GM18907 (cell line): Measurements from ENCODE around the gene CCIN.
A peak's percentile ranks its signal among the peaks of the same experiment; 100 is the strongest.
"Not testable (repeated sequence)": the region's sequence is repeated elsewhere in the genome, so short reads cannot be mapped to it uniquely, and the experiment has no call there.

Source experiments
- ATAC-seq: cut with Tn5 transposase; IDR thresholded peaks from one replicate; pipeline ENCODE4 v1.9.1; 2021; ENCODE audit warnings: mild to moderate bottlenecking, moderate library complexity; ENCODE audit not compliant: unreplicated experiment

CCIN gene

DNA sequence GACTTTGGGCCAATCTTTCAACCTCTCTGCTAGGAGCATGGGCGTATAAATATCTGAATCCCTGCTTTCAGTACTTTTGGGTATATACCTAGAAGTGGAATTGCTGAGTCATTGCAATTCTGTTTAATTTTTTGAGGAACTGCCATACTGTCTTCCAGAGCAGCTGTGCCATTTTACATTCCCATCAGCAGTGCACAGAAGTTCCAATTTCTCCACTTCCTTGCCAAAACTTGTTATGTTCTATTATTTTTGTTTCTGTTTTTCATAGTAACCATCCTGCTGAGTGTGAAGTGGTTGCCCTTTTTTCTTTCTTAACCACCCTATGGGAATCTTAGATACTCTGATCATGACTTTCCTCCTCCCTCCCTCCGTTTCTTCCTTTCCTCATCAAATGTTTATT is 11.1 kb upstream of the CCIN start:
- ATAC-seq, result no peak

DNA sequence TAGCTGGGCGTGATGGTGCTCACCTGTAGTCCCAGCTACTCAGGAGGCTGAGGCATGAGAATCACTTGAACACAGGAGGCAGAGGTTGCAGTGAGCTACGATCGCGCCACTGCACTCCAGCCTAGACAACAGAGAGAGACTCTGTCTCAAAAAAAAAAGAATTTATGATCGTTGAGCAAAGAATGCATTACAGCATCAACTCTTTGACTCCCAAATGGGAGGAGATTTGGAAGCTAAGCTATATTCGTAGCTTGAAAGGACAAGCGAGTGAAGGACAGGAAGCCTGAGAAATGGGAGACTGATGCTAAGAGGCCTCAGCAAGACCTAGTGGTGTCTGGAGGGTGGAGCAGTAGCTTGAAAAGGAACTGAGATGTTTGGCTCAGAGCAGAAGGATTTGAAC is 10.3 kb upstream of the CCIN start:
- ATAC-seq, result no peak

DNA sequence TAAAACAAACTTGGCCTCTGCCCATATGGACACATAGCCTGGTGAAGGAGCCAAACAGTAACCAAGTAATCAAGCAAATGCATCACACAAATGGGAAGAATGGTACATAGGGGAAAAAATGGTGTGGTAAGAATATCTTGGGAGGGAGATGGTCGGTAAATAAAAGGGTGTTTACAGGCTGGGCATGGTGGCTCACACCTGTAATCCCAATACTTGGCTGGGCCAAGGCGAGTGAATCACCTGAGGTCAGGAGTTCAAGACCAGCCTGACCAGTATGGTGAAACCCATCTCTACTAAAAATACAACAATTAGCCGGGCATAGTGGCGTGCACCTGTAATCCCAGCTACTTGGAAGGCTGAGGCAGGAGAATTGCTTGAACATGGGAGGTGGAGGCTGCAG is 9.7 kb upstream of the CCIN start:
- ATAC-seq, result not testable (repeated sequence)

DNA sequence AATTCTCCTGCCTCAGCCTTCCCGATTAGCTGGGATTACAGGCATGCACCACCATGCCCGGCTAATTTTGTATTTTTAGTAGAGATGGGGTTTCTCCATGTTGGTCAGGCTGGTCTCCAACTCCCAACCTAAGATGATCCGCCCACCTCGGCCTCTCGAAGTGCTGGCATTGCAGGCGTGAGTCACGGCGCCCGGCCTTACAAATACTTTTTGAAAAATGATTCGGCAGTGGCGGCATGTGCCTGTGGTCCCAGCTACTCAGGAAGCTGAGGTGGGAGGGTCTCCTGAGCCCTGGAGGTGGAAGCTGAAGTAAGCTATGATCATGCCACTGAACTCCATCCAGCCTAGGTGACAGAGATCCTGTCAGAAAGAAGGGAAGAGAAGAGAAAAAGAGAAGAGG is 9.1 kb upstream of the CCIN start:
- ATAC-seq, result not testable (repeated sequence)

DNA sequence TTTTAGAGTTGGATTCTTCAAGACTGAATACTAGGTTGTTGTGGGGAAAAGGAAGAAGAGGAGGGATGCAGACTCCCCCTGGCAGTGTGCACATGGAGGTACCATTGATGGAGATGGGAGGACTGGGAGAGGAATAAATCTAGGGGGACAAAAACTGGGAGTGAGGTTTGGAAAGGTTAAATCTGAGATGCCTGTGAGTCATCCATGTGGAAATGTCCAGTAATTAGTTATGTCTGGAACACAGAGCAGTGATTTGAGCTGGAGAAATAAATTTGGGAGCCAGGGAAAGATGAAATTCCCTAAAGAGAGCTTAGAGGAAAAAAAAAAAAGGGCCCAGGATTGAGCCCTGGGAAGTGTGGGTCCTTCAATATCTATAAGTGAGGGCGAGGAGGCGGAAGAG is 8.0 kb upstream of the CCIN start:
- no peak for ATAC-seq

DNA sequence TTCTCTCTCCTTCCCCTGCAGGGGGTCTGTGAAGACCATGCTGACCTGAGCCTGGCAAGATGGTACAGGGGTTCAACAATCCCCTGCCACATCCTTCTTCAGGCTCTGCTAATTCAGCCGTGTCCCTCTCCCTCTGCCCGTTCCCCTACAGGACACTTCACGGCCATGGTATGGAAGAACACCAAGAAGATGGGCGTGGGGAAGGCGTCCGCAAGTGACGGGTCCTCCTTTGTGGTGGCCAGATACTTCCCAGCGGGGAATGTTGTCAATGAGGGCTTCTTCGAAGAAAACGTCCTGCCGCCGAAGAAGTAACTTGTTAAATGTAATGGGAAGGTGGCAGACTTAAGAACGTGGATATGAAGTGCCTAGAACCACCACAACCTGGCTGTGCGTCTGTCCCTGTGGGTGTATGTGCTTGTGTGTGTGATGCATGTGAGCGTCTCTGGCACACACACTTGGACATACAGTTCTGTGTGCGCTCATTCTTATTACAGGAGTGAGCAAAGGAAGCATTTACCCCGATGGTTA is 6.9 kb upstream of the CCIN start:
- ATAC-seq, result no peak

DNA sequence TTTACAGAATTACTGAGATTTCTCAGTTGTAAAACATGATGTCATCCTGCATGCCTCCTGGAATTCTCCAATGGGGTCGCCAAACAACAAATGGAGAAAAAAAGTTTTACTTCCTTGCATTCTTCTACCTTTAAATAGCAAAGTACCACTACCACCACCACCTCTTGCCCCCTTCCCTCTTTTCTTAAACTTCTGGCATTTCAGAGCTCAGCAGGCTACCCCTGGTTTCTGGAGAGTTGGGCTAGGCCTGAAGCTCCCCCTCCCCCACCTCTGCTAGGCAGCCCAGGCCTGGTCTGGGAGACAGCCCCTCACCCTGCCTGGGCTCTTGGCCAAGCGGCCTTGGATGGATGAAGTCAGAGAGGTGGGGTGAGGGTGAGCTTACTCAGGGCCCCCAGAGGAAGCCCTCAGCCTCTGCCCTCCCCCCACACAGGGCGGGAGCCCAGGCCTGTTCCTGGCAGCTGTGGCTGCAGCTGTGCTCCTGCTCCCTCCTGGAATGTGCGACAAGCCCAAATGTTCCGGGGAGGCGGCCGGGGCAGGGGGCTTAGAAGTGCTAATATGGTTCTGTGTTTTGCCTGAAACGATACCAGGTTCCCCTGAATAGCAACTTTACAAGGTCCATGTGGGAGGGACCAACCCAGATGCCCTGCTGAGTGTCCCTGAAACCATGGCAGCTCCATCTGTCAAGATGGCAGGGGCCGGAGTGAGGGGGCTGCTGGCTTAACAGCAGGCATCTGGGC is 6.0 kb upstream of the CCIN start:
- no peak for ATAC-seq

DNA sequence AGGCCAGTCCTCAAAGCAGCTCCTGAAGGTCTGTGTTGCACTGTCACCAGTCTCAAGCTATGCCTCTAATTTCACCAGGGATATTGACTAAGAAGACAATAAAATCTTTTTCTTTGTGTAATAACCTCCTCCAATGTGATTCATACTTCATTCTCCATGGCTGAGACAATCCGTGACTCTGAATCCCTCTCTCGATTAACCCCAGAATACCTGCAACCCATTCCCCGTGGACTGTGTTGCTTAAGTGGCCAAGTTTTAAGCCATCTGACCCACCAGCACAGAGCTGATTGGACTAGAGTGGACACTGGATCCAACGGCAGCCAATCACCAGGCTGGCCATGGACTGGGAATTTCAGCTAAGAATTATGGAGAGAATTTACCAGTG is 5.4 kb upstream of the CCIN start:
- no peak for ATAC-seq

DNA sequence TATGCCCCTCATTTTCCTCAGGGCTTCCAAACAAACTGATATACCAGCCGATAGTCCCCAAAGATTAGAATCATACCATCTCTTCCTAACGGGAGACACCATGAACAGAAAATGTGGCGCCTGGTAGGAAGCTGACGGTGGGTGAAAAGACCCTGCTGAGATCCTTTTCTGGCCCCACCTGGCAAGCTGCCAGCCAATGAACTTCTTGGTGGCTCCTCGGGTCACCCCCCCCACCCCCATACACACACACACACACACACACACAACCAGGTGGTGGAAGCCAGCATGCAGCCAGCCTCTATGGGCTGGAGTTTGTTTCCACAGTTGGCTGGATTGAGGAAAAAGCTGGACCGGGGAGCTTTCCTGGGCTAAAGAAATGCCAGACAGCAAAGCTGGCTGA is 4.8 kb upstream of the CCIN start:
- no peak for ATAC-seq

DNA sequence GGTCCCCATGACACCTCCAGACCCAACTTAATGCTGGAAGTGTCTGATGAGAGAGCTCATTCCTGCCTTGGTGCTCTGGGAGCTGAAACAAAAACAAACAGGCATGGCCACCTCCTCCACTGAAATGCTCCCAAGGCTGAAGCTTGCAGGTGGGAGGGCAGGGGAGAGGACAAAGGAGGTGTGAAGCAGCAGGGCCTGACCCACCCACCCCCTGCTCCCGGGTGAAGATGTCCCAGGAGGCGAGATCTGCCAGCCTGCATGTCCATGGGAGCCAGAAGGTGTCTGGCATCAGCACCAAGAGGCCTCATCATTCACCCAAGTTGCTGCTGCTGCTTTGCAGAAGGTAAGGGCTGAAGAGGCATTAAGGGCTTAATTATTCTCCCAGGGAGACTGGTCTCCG is 4.2 kb upstream of the CCIN start:
- no peak for ATAC-seq

DNA sequence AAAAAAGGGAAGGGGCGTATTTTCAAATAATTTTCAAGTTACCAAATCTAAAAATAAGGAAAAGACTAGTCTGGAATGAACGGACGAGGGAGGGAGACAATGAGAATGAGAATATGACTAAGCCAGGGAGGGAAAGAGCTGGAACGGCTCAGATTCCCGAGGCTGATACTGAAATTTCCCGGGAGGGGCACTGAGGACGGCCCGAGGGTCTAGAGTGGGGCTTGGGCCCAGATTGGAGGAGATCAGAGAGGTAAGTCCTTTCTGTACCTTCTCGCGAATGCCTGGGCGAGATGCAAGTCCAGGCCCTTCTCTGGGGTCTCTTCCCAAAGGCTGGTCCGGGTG is 3.4 kb upstream of the CCIN start:
- ATAC-seq, result no peak

DNA sequence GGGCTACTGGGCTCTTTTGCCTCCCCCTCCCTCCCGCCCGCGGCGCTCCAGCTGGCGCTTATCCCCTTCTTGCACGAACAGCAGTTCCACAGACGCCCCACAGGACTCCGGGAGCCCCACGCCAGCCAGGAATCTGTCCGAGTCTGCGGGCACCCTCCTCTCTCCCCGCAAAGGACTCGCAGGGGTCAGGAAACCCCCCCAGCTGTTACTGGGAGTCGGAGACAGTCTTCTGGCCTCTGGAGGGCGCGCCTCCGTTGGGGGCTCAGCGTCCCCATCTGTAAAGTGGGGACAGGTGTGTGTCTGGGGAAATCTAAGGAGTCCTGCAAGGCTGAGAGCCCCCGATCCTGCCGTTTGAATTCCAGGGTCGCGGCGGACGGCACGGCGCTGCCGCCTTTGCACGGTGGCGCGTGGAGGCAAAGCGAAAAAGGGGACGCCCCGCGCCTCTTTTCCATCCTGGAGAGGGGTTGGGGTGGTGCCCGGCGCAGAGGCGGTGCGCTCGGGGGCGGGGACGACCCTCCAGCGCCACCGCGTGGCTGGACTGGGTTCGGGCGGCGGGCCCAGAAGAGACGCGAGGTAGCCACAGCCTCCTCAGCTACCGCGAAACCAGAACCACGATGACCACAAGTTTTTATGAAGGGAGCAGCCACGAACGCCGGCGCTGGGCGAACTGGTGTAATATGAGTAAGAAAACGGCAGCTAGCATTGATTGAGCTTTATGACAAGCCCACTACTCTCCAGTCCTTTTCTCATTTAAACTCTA is 2.8 kb upstream of the CCIN start:
- peak; percentile 81 for ATAC-seq

DNA sequence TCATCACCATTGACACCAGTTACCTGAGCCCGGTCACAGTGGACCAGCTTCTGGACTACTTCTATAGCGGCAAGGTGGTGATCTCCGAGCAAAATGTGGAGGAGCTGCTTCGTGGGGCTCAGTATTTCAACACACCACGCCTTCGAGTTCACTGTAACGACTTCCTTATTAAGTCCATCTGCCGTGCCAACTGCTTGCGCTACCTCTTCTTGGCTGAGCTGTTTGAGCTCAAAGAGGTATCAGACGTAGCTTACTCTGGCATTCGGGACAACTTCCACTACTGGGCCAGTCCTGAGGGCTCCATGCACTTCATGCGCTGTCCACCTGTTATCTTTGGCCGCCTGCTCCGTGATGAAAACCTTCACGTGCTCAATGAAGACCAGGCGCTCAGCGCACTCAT is 520 bp downstream of the CCIN start:
- no peak for ATAC-seq

DNA sequence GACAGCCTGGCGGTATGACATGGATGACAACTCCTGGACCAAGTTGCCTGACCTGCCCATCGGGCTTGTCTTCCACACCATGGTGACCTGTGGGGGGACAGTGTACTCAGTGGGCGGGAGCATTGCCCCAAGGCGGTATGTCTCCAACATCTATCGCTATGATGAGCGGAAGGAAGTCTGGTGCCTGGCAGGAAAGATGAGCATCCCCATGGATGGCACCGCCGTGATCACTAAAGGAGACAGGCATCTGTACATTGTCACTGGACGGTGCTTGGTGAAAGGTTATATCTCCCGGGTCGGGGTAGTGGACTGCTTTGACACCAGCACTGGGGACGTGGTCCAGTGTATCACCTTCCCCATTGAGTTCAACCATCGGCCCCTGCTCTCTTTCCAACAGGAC is 1.3 kb downstream of the CCIN start:
- no peak for ATAC-seq

DNA sequence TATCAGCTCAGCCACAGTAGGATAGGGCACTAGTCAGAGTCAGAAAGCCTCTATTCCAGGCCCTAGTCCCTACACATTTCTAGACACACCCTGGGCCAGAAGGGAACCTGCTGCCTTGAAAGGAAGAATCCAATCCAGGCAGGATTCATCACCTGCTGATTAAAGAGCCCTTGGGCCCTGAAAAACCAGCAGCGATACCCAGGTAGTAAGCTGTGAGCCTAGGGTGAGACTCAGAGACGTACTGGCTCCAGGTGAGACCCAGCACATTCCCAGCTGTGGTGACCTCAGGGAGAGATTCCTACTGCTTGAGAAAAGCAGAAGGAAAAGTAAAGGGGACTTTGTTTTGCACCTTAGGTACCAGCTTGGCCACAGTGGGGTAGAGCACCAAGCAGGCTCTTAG is 4.7 kb downstream of the CCIN start:
- ATAC-seq, result no peak

DNA sequence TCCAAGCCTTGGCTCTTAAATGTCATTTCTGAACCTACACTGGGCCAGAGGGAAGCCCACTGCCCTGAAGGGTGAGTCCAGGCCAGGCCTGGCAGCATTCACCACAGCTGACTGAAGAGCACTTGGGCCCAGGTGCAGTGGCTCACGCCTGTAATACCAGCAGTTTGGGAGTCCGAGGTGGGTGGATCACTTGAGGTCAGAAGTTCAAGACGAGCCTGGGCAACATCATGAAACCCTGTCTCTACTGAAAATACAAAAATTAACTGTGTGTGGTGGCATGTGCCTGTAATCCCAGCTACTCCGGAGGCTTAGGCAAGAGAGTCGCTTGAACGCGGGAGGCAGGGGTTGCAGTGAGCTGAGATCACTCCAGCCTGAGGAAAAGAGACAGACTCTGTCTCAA is 5.1 kb downstream of the CCIN start:
- no peak for ATAC-seq

DNA sequence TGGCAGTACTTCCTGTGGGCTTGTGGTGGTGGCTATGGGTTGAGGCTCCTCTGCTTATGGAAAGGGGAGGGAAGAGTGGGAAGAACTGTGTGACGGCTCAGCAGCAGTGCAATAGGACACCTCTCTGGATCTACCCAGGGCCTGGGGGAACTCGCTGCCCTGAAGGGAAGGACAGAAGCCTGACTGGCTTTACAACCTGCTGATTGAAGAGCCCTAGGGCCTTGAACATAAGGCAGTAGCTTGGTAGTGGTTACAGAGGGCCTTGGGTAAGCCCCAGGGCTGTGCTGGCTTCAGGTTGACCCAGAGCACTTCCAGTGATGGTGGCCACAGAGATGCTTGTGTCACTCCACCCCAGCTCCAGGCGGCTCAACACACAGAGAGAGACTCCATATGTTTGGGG is 5.5 kb downstream of the CCIN start:
- no peak for ATAC-seq

DNA sequence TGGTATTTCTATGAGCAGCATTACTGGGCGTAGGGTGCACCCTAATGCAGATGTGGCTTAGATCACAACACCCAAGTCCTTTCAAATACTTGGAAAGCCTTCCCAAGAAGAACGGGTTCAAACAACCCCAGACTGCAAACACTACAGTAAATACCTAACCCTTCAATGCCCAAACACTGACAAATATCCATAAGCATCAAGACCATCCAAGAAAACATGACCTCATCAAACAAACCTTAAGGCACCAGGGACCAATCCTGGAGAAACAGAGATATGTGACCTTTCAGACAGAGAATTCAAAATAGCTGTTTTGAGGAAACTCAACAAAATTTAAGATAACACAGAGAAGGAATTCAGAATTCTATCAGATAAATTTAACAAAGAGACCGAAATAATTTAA is 6.0 kb downstream of the CCIN start:
- not testable (repeated sequence) for ATAC-seq

DNA sequence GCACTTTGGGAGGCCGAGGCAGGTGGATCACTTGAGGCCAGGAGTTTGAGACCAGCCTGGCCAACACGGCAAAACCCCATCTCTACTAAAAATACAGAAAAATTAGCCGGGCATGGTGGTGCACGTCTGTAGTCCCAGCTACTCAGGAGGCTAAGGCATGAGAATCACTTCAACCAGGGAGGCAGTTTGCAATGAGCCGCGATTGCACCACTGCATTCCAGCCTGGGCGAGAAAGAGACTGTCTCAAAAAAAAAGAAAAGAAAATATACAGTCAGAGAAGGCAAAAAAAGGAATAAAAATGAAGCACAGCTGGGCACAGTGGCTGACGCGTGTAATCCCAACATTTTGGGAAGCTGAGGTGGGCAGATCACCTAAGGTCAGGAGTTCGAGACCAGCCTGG is 7.3 kb downstream of the CCIN start:
- not testable (repeated sequence) for ATAC-seq

DNA sequence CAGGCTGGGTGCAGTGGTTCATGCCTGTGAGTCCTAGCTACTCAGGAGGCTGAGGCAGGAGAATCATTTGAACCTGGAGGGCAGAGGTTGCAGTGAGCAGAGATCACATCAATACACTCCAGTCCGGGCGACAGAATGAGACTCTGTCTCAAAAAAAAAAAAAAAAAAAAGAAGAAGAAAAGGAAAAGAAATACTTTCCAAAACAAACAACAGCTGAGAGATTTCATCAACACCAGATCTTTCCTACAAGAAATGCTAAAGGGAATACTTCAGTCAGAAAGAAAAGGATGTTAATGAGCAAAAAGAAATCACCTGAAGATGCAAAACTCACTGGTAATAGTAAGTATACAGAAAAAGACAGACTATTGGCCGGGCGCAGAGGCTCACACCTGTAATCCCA is 8.4 kb downstream of the CCIN start:
- no peak for ATAC-seq

DNA sequence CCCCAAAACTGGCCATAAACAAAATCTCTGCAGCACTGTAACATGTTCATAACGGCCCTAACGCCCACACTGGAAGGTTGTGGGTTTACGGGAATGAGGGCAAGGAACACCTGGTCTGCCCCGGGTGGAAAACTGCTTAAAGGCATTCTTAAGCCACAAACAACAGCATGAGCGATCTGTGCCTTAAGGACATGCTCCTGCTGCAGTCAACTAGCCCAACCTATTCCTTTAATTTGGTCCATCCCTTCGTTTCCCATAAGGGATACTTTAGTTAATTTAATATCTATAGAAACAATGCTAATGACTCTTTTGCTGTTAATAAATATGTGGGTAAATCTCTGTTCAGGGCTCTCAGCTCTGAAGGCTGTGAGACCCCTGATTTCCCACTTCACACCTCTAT is 11.1 kb downstream of the CCIN start:
- ATAC-seq, result not testable (repeated sequence)

DNA sequence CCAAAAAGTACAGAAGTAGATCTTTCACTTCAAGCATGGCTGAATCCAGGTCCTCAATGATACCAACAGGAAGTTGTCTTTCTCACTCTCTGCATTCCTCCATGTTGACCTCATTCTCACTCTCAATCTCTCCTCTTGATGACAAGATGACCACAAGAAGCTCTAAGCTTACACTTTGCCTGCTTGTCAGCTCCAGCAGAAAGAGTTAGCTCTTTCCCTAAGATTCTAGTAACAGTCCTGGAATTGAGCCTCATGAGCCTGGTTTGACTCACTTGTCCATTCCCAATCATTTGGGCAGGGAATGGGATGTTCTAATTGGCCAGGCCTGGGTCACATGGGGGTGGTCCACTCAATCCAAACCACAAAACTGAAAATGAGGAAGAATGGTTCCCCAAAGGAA is 18.2 kb downstream of the CCIN start:
- ATAC-seq, result no peak

DNA sequence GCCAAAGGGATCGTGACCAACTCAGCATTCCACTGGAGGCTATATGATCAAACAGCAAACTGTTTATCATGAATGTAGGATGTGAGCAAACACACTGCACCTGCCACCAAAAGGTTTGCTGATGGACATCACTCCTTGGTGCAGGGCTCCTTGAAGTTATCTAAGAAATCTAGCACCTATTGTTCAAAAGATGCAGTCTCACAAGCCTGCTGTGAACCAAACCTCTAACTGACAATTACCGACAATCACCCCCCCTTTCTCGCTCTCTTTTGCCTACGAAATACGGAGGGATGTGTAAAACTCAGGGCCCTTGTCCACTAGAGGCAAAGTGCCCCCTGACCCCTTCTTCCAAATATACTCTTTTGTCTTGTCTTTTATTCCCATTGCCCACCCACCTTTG is 19.0 kb downstream of the CCIN start:
- ATAC-seq, result no peak
